Muscle of leg (tissue), 16 donors: Measurements from ENCODE around the gene OR51B4. TPM values are rescaled to one million over a fixed set of nuclear protein-coding genes. Genes with fewer than 3 reads are reported as not detected.
"Not testable (repeated sequence)": the region's sequence is repeated elsewhere in the genome, so short reads cannot be mapped to it uniquely, and the experiment has no call there.

Experiments
- DNase-seq: peaks from one replicate; pipeline ENCODE4 v3.0.0; 2013
- H3K27ac ChIP-seq: one replicate; pipeline ENCODE4 v1.5.1; 2013; ENCODE audit warnings: mild to moderate bottlenecking, low read length, control low read depth
- H3K27me3 ChIP-seq: one replicate; pipeline ENCODE4 v1.6.1; 2013; ENCODE audit warnings: low read length; ENCODE audit not compliant: control insufficient read depth, insufficient read depth
- H3K36me3 ChIP-seq: one replicate; pipeline ENCODE4 v1.6.1; 2013; ENCODE audit warnings: low read length; ENCODE audit not compliant: control insufficient read depth, insufficient read depth
- H3K4me1 ChIP-seq: one replicate; pipeline ENCODE4 v1.6.1; 2013; ENCODE audit warnings: low read length; ENCODE audit not compliant: control insufficient read depth, insufficient read depth
- H3K4me3 ChIP-seq: one replicate; pipeline ENCODE4 v1.5.1; 2013; ENCODE audit warnings: low read length, control low read depth
- H3K9me3 ChIP-seq: replicated peaks from 2 replicates; pipeline ENCODE4 v1.6.1; 2013; ENCODE audit warnings: low read depth, low read length; ENCODE audit not compliant: control insufficient read depth
- WGBS: methylation state at CpG from one replicate; pipeline ENCODE4 v1.1.5; 2013; ENCODE audit warnings: missing lambda C conversion rate; ENCODE audit not compliant: insufficient coverage; 5-methylcytosine and 5-hydroxymethylcytosine counted together
- long read RNA-seq, 11 donors: transcript quantifications; one replicate each; lab custom pipeline, GENCODE V29; 2026
- polyA plus RNA-seq, 8 donors: library from polyadenylated mRNA; unstranded; fragments of 120-200 nt; gene quantifications; one replicate each; pipeline versions ENCODE4 v1.2.1 to v1.2.3, GENCODE V29; 2013; ENCODE audit warnings: inconsistent platforms in 1 of 8, low replicate concordance in 1 of 8; ENCODE audit not compliant: insufficient read length in 8 of 8, insufficient read depth in 1 of 8
- total RNA-seq: library from RNA; stranded (reverse); fragments of 120-200 nt; gene quantifications from one replicate; pipeline ENCODE4 v1.2.4, GENCODE V29; 2013

OR51B4 gene, protein sequence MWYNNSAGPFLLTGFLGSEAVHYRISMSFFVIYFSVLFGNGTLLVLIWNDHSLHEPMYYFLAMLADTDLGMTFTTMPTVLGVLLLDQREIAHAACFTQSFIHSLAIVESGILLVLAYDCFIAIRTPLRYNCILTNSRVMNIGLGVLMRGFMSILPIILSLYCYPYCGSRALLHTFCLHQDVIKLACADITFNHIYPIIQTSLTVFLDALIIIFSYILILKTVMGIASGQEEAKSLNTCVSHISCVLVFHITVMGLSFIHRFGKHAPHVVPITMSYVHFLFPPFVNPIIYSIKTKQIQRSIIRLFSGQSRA
- total RNA-seq = 0.09 TPM
- under 1 TPM in 2 of 8 donors, not detected in 6; 0.13 to 0.18 TPM for polyA plus RNA-seq
- long read RNA-seq, donor 1 = 0 reads
- long read RNA-seq, donor 2 = 0 reads
- long read RNA-seq, donor 3 = 0 reads
- long read RNA-seq, donor 4 = 0 reads
- long read RNA-seq, donor 5 = 0 reads
- long read RNA-seq, donor 6 = 0 reads
- long read RNA-seq, donor 7 = 0 reads
- long read RNA-seq, donor 8 = 0 reads
- long read RNA-seq, donor 9 = 0 reads
- long read RNA-seq, donor 10 = 0 reads
- long read RNA-seq, donor 11 = 0 reads

- H3K27ac ChIP-seq = no peak within 1 kb of the TSS
- no peaks in the 10 kb centered on the region for H3K9me3 ChIP-seq
- H3K36me3 ChIP-seq = no peaks in the 10 kb centered on the region
- H3K27me3 ChIP-seq = no peaks in the 10 kb centered on the region
- H3K4me3 ChIP-seq = no peak within 1 kb of the TSS
- DNase-seq = no peak
- whole genome bisulfite sequencing = 100% methylated on average over 1 of the region's 2 CpGs
- H3K4me1 ChIP-seq = no peaks in the 10 kb centered on the region
These were observed at the start of gene OR51B4 for GRCh38 chr11:5301846-5302245. Gene OR51B4, minus strand, starts transcription at chr11:5301946. Its CDS starts 0 bp downstream, at chr11:5301946.

GRCh38 chr11:5351208-5351607 lies 49.5 kb upstream of the OR51B4 start, which contains the start of gene OR51B6:
Gene OR51B6, plus strand, starts transcription at chr11:5351508. Its CDS starts 0 bp downstream, at chr11:5351508.
- H3K4me1 ChIP-seq = no peaks in the 10 kb centered on the region
- no peak for DNase-seq
- no CpG with 5 or more reads among the region's 1 CpG for WGBS
- peaks cover 2% of the 10 kb centered on the region for H3K9me3 ChIP-seq
- no peak within 1 kb of the TSS for H3K4me3 ChIP-seq
- no peaks in the 10 kb centered on the region for H3K36me3 ChIP-seq
- H3K27ac ChIP-seq = no peak within 1 kb of the TSS
- no peaks in the 10 kb centered on the region for H3K27me3 ChIP-seq

DNA sequence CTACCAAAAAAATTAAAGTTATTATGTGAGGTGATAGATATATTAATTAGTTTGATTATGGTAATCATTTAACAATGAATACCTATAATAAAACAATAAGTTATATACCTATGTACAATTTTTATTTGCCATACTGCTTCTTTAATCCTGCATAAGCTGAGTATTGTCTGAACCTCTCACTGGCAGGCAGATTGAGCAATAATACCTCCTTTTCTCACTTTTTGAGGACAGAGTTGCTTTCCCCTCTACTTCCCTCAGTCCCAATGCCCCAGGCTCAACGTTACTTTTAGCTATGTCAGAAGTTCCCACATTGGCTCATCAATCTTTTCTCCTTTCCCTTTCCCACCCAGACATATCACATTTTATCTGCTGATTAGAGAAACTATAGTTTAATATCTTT lies 47.8 kb upstream of the OR51B4 start:
- H3K27me3 ChIP-seq = no peaks in the 10 kb centered on the region
- WGBS = no CpG with 5 or more reads among the region's 1 CpG
- no peak for DNase-seq

GRCh38 chr11:5348551-5349194 lies 46.9 kb upstream of the OR51B4 start:
- no peak overlapping the region for H3K4me3 ChIP-seq
- DNase-seq = no peak
- H3K27me3 ChIP-seq = no peaks in the 10 kb centered on the region
- H3K4me1 ChIP-seq = no peaks in the 10 kb centered on the region
- 67% methylated on average over 1 of the region's 3 CpGs for WGBS
- no peaks in the 10 kb centered on the region for H3K9me3 ChIP-seq
- no peak overlapping the region for H3K27ac ChIP-seq
- no peaks in the 10 kb centered on the region for H3K36me3 ChIP-seq

More for the DNA sequence above, 47.8 kb upstream of the OR51B4 start:
- Histone ChIP-seq H3K36me3 (no peaks in the 10 kb centered on the region), H3K9me3 (no peaks in the 10 kb centered on the region), H3K27ac (no peak overlapping the region), H3K4me1 (no peaks in the 10 kb centered on the region), H3K4me3 (no peak overlapping the region)

GRCh38 chr11:5345831-5346230 lies 44.1 kb upstream of the OR51B4 start:
- Histone ChIP-seq H3K36me3 (no peaks in the 10 kb centered on the region), H3K4me3 (no peak overlapping the region), H3K4me1 (no peaks in the 10 kb centered on the region), H3K9me3 (no peaks in the 10 kb centered on the region), H3K27me3 (no peaks in the 10 kb centered on the region), H3K27ac (no peak overlapping the region)
- whole genome bisulfite sequencing = 67% methylated on average over 1 of the region's 3 CpGs
- DNase-seq = no peak

GRCh38 chr11:5343474-5344335 lies 42.0 kb upstream of the OR51B4 start, which contains the start of gene OR51B5:
Gene OR51B5, minus strand, starts transcription at chr11:5343524. Its CDS starts 0 bp downstream, at chr11:5343524.
- Histone ChIP-seq H3K9me3 (no peaks in the 10 kb centered on the region), H3K27me3 (no peaks in the 10 kb centered on the region), H3K36me3 (no peaks in the 10 kb centered on the region), H3K4me3 (no peak within 1 kb of the TSS), H3K27ac (no peak within 1 kb of the TSS), H3K4me1 (no peaks in the 10 kb centered on the region)
- WGBS = no CpG with 5 or more reads among the region's 6 CpGs
- DNase-seq = no peak

DNA sequence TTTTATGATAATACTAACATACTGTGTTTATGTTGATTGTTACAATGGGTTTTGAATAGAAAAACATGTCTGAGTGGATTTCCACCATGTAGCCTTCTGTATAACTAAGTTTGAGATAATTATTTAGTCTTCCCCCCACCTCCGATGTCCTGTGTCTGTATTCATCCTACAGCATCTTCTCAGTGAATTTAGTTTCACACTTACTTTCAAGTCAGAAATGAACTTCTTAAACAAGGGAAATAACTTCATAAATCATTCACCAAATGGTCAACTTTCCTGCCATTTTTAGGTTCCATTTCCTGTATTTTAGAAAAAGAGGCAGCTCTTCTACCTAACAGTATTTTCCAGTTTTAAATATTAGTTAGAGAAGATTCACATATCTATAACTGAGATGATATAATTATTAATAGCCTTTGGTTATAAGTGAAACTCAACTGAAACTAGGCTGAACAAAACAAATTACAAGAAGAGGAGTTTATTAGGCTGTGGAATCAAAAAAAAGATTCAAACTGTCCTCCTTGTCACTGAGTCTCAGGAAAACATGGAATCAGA lies 38.1 kb upstream of the OR51B4 start:
- Histone ChIP-seq H3K36me3 (no peaks in the 10 kb centered on the region), H3K27ac (no peak overlapping the region), H3K27me3 (no peaks in the 10 kb centered on the region), H3K4me3 (no peak overlapping the region), H3K4me1 (no peaks in the 10 kb centered on the region), H3K9me3 (no peaks in the 10 kb centered on the region)
- no CpG with 5 or more reads among the region's 1 CpG for WGBS
- no peak for DNase-seq

GRCh38 chr11:5337253-5337652 lies 35.5 kb upstream of the OR51B4 start:
- not testable (repeated sequence) for H3K4me1 ChIP-seq, H3K27ac ChIP-seq, H3K9me3 ChIP-seq, H3K27me3 ChIP-seq, DNase-seq, H3K36me3 ChIP-seq, H3K4me3 ChIP-seq
- WGBS = no CpG with 5 or more reads among the region's 1 CpG

- no peaks in the 10 kb centered on the region for H3K36me3 ChIP-seq
- no peaks in the 10 kb centered on the region for H3K27me3 ChIP-seq
- H3K4me1 ChIP-seq = no peaks in the 10 kb centered on the region
- H3K27ac ChIP-seq = no peak overlapping the region
- H3K9me3 ChIP-seq = no peaks in the 10 kb centered on the region
- DNase-seq = no peak
- no peak overlapping the region for H3K4me3 ChIP-seq
These were observed 34.6 kb upstream of the OR51B4 start for GRCh38 chr11:5336331-5336730.
